ENCODE results near the gene IP6K3.

- no peak for TF ChIP-seq CTCF (conservative IDR thresholded peaks at IDR 0.05; ENCODE audit: low read depth, low read length)
- TF ChIP-seq EZH2 (IDR thresholded peaks at IDR 0.05; ENCODE audit: borderline replicate concordance, low read depth, low read length, poor library complexity, severe bottlenecking): no peak
Observed at GRCh38 chr6:33774774-33775173, 28.1 kb upstream of the IP6K3 start.
